HEK293 (cell line): ENCODE measurements around the gene SQSTM1.

Source experiments
- CTCF ChIA-PET: fragments of 350-600 bp; formaldehyde crosslinking; extraction: SDS; loops from one replicate; lab custom pipeline; 2021; ENCODE audit warnings: antibody characterized with exemption; lab: Yijun Ruan, JAX
- POLR2A ChIA-PET: fragments of 300-600 bp; formaldehyde crosslinking; extraction: SDS; loops from one replicate; lab custom pipeline; 2020; ENCODE audit warnings: antibody characterized with exemption, inconsistent platforms; lab: Yijun Ruan, JAX
- H3K27ac ChIP-seq: fragments of 200-500 bp; sonication (Bioruptor generic); 2 replicates; pipeline ENCODE4 v1.5.1; 2014; ENCODE audit warnings: low read depth, low read length, control low read depth, inconsistent platforms; ENCODE audit errors: extremely low read depth
- H3K36me3 ChIP-seq, 2 experiments: fragments of 200-500 bp in 1 of 2; sonication (Bioruptor generic) in 1 of 2; 1 replicate in 1 of 2; 2 replicates in 1 of 2; pipeline ENCODE4 v1.5.1; 2014 to 2017; ENCODE audit warnings: inconsistent platforms in 2 of 2, low read length in 2 of 2; ENCODE audit not compliant: control insufficient read depth in 2 of 2, insufficient read depth in 1 of 2
- H3K4me1 ChIP-seq: fragments of 200-500 bp; sonication (Bioruptor generic); 2 replicates; pipeline ENCODE4 v1.5.1; 2014; ENCODE audit warnings: mild to moderate bottlenecking, low read length, inconsistent platforms; ENCODE audit not compliant: control insufficient read depth, insufficient read depth
- H3K4me3 ChIP-seq: 2 replicates; pipeline ENCODE4 v1.5.1; 2011; ENCODE audit warnings: low read depth, mild to moderate bottlenecking, control low read depth, low read length, moderate library complexity
- H3K9me3 ChIP-seq: fragments of 200-500 bp; sonication (Bioruptor generic); 2 replicates; pipeline ENCODE4 v1.5.1; 2014; ENCODE audit warnings: low read depth, low read length, inconsistent platforms; ENCODE audit not compliant: control insufficient read depth, insufficient read depth
- BCL11A ChIP-seq: fragments of 450-650 bp; formaldehyde crosslinking; IDR thresholded peaks from 2 replicates; pipeline ENCODE4 v1.5.1; 2016; ENCODE audit warnings: low read depth, missing biosample characterization, missing genetic modification characterization
- KLF1 ChIP-seq: fragments of 450-650 bp; formaldehyde crosslinking; IDR thresholded peaks from 2 replicates; pipeline ENCODE4 v1.5.1; 2016; ENCODE audit warnings: missing biosample characterization, missing genetic modification characterization
- SCRT2 ChIP-seq: fragments of 450-650 bp; formaldehyde crosslinking; IDR thresholded peaks from 2 replicates; pipeline ENCODE4 v1.5.1; 2016; ENCODE audit warnings: missing biosample characterization, missing genetic modification characterization
- ZBTB1 ChIP-seq: fragments of 450-650 bp; formaldehyde crosslinking; IDR thresholded peaks from 2 replicates; pipeline ENCODE4 v1.5.1; 2016; ENCODE audit warnings: missing biosample characterization, missing genetic modification characterization
- ZBTB7A ChIP-seq: fragments of 450-650 bp; formaldehyde crosslinking; IDR thresholded peaks from 2 replicates; pipeline ENCODE4 v1.5.1; 2016; ENCODE audit warnings: low read depth, missing biosample characterization, missing genetic modification characterization
- ZFP3 ChIP-seq: fragments of 450-650 bp; formaldehyde crosslinking; IDR thresholded peaks from 2 replicates; pipeline ENCODE4 v1.5.1; 2016; ENCODE audit warnings: low read depth, missing biosample characterization, missing genetic modification characterization
- ZNF10 ChIP-seq: fragments of 450-650 bp; formaldehyde crosslinking; IDR thresholded peaks from 2 replicates; pipeline ENCODE4 v1.5.1; 2017; ENCODE audit warnings: missing biosample characterization, missing genetic modification characterization
- ZNF175 ChIP-seq: fragments of 450-650 bp; formaldehyde crosslinking; IDR thresholded peaks from 2 replicates; pipeline ENCODE4 v1.5.1; 2016; ENCODE audit warnings: missing biosample characterization, missing genetic modification characterization
- ZNF221 ChIP-seq: fragments of 450-650 bp; formaldehyde crosslinking; IDR thresholded peaks from 2 replicates; pipeline ENCODE4 v1.5.1; 2017; ENCODE audit warnings: missing biosample characterization, missing genetic modification characterization, borderline replicate concordance
- ZNF514 ChIP-seq: fragments of 450-650 bp; formaldehyde crosslinking; IDR thresholded peaks from 2 replicates; pipeline ENCODE4 v1.5.1; 2016; ENCODE audit warnings: missing biosample characterization, missing genetic modification characterization
- ZNF549 ChIP-seq: fragments of 450-650 bp; IDR thresholded peaks from 2 replicates; pipeline ENCODE4 v1.5.1; 2018; ENCODE audit warnings: missing biosample characterization, missing genetic modification characterization, mild to moderate bottlenecking, inconsistent platforms, moderate library complexity
- ZNF670 ChIP-seq: fragments of 450-650 bp; formaldehyde crosslinking; IDR thresholded peaks from 2 replicates; pipeline ENCODE4 v1.5.1; 2016; ENCODE audit warnings: missing biosample characterization, missing genetic modification characterization, low read depth
- ZNF707 ChIP-seq: fragments of 450-650 bp; formaldehyde crosslinking; IDR thresholded peaks from 2 replicates; pipeline ENCODE4 v1.5.1; 2016; ENCODE audit warnings: missing biosample characterization, missing genetic modification characterization
- ZNF843 ChIP-seq: fragments of 450-650 bp; formaldehyde crosslinking; IDR thresholded peaks from 2 replicates; pipeline ENCODE4 v1.5.1; 2016; ENCODE audit warnings: missing biosample characterization, missing genetic modification characterization
- TF ChIP-seq, protein P1 (sequence below): fragments of 450-650 bp; formaldehyde crosslinking; conservative IDR thresholded peaks from 2 replicates; pipeline ENCODE4 v1.5.1; 2016; ENCODE audit warnings: low read depth, missing biosample characterization, missing genetic modification characterization
- TF ChIP-seq, protein P2 (sequence below): fragments of 450-650 bp; formaldehyde crosslinking; IDR thresholded peaks from 2 replicates; pipeline ENCODE4 v1.5.1; 2016; ENCODE audit warnings: missing biosample characterization, missing genetic modification characterization
- TF ChIP-seq, protein P3 (sequence below): fragments of 450-650 bp; IDR thresholded peaks from 2 replicates; pipeline ENCODE4 v1.5.1; 2018; ENCODE audit warnings: missing biosample characterization, missing genetic modification characterization
- TF ChIP-seq, protein P4 (sequence below): fragments of 450-650 bp; formaldehyde crosslinking; IDR thresholded peaks from 2 replicates; pipeline ENCODE4 v1.5.1; 2016; ENCODE audit warnings: missing biosample characterization, missing genetic modification characterization
- TF ChIP-seq, protein P5 (sequence below): sonication (generic); formaldehyde crosslinking; IDR thresholded peaks from 2 replicates; pipeline ENCODE4 v1.8.1; 2022; ENCODE audit warnings: mild to moderate bottlenecking, moderate library complexity, missing genetic modification reagents

SQSTM1 gene

DNA sequence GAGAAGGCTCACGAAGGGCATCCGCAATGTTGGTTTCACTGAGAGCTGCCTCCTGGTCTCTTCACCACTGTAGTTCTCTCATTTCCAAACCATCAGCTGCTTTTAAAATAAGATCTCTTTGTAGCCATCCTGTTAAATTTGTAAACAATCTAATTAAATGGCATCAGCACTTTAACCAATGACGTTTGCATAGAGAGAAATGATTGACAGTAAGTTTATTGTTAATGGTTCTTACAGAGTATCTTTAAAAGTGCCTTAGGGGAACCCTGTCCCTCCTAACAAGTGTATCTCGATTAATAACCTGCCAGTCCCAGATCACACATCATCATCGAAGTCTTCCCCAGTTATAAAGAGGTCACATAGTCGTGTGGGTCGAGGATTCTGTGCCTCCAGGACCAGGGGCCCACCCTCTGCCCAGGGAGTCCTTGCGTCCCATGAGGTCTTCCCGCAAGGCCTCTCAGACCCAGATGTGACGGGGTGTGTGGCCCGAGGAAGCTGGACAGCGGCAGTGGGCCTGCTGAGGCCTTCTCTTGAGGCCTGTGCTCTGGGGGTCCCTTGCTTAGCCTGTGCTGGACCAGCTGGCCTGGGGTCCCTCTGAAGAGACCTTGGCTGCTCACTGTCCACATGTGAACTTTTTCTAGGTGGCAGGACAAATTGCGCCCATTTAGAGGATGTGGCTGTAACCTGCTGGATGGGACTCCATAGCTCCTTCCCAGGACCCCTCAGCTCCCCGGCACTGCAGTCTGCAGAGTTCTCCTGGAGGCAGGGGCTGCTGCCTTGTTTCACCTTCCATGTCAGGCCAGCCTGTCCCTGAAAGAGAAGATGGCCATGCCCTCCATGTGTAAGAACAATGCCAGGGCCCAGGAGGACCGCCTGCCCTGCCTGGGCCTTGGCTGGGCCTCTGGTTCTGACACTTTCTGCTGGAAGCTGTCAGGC, 16.6 kb downstream of the SQSTM1 start:
- Histone ChIP-seq H3K4me3 (no peak overlapping the region), H3K9me3 (no peaks in the 10 kb centered on the region), H3K36me3 (peaks cover 0 to 80% of the 10 kb centered on the region in 2 experiments), H3K4me1 (no peaks in the 10 kb centered on the region), H3K27ac (peak overlapping the region; percentile 24; the same call in 1 of the 2 replicates)
- CTCF ChIA-PET = interaction anchor here (1.3 kb wide), 1 partner anchor 74 kb away, joined by 6 read pairs; no protein-coding TSS in a partner anchor
- TF ChIP-seq, protein P1, sequence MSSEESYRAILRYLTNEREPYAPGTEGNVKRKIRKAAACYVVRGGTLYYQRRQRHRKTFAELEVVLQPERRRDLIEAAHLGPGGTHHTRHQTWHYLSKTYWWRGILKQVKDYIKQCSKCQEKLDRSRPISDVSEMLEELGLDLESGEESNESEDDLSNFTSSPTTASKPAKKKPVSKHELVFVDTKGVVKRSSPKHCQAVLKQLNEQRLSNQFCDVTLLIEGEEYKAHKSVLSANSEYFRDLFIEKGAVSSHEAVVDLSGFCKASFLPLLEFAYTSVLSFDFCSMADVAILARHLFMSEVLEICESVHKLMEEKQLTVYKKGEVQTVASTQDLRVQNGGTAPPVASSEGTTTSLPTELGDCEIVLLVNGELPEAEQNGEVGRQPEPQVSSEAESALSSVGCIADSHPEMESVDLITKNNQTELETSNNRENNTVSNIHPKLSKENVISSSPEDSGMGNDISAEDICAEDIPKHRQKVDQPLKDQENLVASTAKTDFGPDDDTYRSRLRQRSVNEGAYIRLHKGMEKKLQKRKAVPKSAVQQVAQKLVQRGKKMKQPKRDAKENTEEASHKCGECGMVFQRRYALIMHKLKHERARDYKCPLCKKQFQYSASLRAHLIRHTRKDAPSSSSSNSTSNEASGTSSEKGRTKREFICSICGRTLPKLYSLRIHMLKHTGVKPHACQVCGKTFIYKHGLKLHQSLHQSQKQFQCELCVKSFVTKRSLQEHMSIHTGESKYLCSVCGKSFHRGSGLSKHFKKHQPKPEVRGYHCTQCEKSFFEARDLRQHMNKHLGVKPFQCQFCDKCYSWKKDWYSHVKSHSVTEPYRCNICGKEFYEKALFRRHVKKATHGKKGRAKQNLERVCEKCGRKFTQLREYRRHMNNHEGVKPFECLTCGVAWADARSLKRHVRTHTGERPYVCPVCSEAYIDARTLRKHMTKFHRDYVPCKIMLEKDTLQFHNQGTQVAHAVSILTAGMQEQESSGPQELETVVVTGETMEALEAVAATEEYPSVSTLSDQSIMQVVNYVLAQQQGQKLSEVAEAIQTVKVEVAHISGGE (tag by site-specific recombination) = no peak
- TF ChIP-seq, protein P2, sequence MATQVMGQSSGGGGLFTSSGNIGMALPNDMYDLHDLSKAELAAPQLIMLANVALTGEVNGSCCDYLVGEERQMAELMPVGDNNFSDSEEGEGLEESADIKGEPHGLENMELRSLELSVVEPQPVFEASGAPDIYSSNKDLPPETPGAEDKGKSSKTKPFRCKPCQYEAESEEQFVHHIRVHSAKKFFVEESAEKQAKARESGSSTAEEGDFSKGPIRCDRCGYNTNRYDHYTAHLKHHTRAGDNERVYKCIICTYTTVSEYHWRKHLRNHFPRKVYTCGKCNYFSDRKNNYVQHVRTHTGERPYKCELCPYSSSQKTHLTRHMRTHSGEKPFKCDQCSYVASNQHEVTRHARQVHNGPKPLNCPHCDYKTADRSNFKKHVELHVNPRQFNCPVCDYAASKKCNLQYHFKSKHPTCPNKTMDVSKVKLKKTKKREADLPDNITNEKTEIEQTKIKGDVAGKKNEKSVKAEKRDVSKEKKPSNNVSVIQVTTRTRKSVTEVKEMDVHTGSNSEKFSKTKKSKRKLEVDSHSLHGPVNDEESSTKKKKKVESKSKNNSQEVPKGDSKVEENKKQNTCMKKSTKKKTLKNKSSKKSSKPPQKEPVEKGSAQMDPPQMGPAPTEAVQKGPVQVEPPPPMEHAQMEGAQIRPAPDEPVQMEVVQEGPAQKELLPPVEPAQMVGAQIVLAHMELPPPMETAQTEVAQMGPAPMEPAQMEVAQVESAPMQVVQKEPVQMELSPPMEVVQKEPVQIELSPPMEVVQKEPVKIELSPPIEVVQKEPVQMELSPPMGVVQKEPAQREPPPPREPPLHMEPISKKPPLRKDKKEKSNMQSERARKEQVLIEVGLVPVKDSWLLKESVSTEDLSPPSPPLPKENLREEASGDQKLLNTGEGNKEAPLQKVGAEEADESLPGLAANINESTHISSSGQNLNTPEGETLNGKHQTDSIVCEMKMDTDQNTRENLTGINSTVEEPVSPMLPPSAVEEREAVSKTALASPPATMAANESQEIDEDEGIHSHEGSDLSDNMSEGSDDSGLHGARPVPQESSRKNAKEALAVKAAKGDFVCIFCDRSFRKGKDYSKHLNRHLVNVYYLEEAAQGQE (tag by site-specific recombination) = peak; percentile 83
- POLR2A ChIA-PET = interaction anchor here (0.8 to 1.6 kb wide), 4 partner anchors 9 to 21 kb away, joined by 3 to 6 read pairs (median 4); partner anchors contain the start of genes MRNIP and SQSTM1

DNA sequence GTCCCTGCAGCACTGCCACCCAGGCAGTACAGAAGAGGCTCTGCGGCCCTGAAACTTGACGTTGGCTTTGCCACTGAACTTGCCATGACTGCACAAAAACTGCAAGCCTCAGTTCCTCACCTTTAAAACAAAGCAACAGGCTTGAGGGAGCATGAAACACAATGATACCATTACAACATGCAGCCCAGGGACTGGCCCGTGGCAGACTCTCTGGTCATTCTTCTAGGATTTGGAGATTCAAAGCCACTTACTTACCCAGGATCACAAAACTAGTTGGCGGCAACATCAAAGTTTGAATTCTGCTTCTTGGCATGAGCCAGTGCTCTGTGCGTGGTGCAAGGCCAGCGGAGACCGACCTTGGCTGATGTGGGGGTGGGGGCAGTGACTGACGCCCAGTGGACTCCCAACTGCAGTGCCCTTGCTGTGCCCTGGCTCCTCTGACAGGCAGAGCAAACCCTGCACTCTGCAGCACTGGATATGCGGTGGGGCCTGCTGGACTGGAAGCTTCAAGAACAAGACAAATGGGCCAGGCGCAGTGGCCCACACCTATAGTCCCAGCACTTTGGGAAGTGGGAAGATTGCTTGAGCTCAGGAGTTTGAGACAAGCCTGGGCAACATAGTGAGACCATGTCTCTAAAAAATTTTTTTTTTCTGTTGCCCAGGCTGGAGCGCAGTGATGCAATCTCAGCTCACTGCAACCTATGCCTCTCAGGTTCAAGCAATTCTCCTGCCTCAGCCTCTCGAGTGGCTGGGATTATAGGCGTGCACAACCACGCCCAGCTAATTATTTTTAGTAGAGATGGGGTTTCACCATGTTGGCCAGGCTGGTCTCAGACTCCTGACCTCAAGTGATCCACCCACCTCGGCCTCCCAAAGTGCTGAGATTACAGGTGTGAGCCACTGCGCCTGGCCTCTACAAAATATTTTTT, 18.9 kb downstream of the SQSTM1 start:
- no peak overlapping the region for H3K27ac ChIP-seq
- CTCF ChIA-PET = no interaction called here
- TF ChIP-seq ZBTB7A (no peak), BCL11A (tag by site-specific recombination) (no peak), ZNF221 (no peak), ZNF175 (tag by site-specific recombination) (no peak), ZNF549 (tag by site-specific recombination) (no peak), ZNF670 (tag by site-specific recombination) (no peak), ZFP3 (no peak), ZNF10 (tag by site-specific recombination) (no peak), ZNF707 (tag by site-specific recombination) (no peak), SCRT2 (peak; percentile 63), ZNF843 (tag by site-specific recombination) (no peak), ZNF514 (tag by site-specific recombination) (no peak), ZBTB1 (tag by site-specific recombination) (no peak), KLF1 (peak; percentile 88)
- TF ChIP-seq, protein P3, sequence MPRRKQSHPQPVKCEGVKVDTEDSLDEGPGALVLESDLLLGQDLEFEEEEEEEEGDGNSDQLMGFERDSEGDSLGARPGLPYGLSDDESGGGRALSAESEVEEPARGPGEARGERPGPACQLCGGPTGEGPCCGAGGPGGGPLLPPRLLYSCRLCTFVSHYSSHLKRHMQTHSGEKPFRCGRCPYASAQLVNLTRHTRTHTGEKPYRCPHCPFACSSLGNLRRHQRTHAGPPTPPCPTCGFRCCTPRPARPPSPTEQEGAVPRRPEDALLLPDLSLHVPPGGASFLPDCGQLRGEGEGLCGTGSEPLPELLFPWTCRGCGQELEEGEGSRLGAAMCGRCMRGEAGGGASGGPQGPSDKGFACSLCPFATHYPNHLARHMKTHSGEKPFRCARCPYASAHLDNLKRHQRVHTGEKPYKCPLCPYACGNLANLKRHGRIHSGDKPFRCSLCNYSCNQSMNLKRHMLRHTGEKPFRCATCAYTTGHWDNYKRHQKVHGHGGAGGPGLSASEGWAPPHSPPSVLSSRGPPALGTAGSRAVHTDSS = no peak
- TF ChIP-seq, protein P4, sequence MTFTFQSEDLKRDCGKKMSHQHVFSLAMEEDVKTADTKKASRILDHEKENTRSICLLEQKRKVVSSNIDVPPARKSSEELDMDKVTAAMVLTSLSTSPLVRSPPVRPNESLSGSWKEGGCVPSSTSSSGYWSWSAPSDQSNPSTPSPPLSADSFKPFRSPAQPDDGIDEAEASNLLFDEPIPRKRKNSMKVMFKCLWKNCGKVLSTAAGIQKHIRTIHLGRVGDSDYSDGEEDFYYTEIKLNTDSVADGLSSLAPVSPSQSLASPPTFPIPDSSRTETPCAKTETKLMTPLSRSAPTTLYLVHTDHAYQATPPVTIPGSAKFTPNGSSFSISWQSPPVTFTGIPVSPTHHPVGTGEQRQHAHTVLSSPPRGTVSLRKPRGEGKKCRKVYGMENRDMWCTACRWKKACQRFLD = no peak
- TF ChIP-seq, protein P5, sequence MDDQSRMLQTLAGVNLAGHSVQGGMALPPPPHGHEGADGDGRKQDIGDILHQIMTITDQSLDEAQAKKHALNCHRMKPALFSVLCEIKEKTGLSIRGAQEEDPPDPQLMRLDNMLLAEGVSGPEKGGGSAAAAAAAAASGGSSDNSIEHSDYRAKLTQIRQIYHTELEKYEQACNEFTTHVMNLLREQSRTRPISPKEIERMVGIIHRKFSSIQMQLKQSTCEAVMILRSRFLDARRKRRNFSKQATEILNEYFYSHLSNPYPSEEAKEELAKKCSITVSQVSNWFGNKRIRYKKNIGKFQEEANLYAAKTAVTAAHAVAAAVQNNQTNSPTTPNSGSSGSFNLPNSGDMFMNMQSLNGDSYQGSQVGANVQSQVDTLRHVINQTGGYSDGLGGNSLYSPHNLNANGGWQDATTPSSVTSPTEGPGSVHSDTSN (CRISPR knock-in tag) = no peak

More for the DNA sequence above, 18.9 kb downstream of the SQSTM1 start:
- no peak overlapping the region for H3K4me3 ChIP-seq
- H3K9me3 ChIP-seq = no peaks in the 10 kb centered on the region
- no peaks in the 10 kb centered on the region for H3K4me1 ChIP-seq
- peaks cover 0 to 69% of the 10 kb centered on the region in 2 experiments for H3K36me3 ChIP-seq
- POLR2A ChIA-PET = interaction anchor here (1.2 kb wide), 1 partner anchor 9 kb away, joined by 4 read pairs; no protein-coding TSS in a partner anchor
